Right cardiac atrium (tissue), 5 donors: ENCODE measurements around the gene ITGB8. TPM values are rescaled to one million over a fixed set of nuclear protein-coding genes. Genes with fewer than 3 reads are reported as not detected.

Source experiments
- ATAC-seq, 2 donors: fragments of 200-7000 bp; cut with Tn5 transposase; one replicate each; pipeline versions ENCODE4 v1.8.0 to v1.9.1; 2020; ENCODE audit warnings: moderate library complexity in 2 of 2, mild to moderate bottlenecking in 1 of 2
- DNase-seq, 3 donors: peaks; one replicate each; pipeline ENCODE4 v3.0.0-alpha.2; 2020
- H3K27ac ChIP-seq: one replicate; pipeline ENCODE4 v1.5.1; 2013; ENCODE audit warnings: mild to moderate bottlenecking, low read length, control low read depth, moderate library complexity
- H3K27me3 ChIP-seq: one replicate; pipeline ENCODE4 v1.6.1; 2013; ENCODE audit not compliant: control insufficient read depth, insufficient read depth
- H3K4me1 ChIP-seq: one replicate; pipeline ENCODE4 v1.6.1; 2013; ENCODE audit warnings: low read length; ENCODE audit not compliant: control insufficient read depth, insufficient read depth
- H3K4me3 ChIP-seq: one replicate; pipeline ENCODE4 v1.5.1; 2013; ENCODE audit warnings: low read length, control low read depth
- H3K9me3 ChIP-seq: one replicate; pipeline ENCODE4 v1.6.1; 2013; ENCODE audit warnings: low read length; ENCODE audit not compliant: control insufficient read depth
- WGBS: extraction: QIAGEN DNeasy Blood & Tissue Kit; methylation state at CpG from one replicate; pipeline ENCODE4 v1.1.7; 2013; 5-methylcytosine and 5-hydroxymethylcytosine counted together
- intact Hi-C, 4 donors: fragments of 100-400 bp; cut with DNase I; formaldehyde crosslinking; loops; one replicate each; pipeline versions ENCODE4 v1.11.0 to v1.14.0; 2022 to 2023
- polyA plus RNA-seq: library from polyadenylated mRNA; stranded (reverse); fragments of 200-250 nt; gene quantifications from one replicate; pipeline ENCODE4 v1.2.3, GENCODE V29; 2013
- total RNA-seq, 4 donors: library from RNA; stranded (reverse); fragmentation: NEBNext Ultra II Directional; extraction: Animal tissue kit (Norgen Biotek cat#: 25700); gene quantifications; one replicate each; pipeline ENCODE4 v1.2.1, GENCODE V29; 2021
- donor health status: healthy with polysubstance abuse.
- donor health status: DM: no; HTN: yes; CAD: no.
- donor health status: DM: no; HTN: no; CAD: no.
- donor health status: DM: no; HTN: yes; CAD: no; lungs with severe emphysema.
- donor health status: DM: yes; HTN: yes; CAD: no.

ITGB8 gene
- total and polyA plus RNA-seq, 5 donors, result 2.1 to 5.1 (median 3.6) TPM

DNA sequence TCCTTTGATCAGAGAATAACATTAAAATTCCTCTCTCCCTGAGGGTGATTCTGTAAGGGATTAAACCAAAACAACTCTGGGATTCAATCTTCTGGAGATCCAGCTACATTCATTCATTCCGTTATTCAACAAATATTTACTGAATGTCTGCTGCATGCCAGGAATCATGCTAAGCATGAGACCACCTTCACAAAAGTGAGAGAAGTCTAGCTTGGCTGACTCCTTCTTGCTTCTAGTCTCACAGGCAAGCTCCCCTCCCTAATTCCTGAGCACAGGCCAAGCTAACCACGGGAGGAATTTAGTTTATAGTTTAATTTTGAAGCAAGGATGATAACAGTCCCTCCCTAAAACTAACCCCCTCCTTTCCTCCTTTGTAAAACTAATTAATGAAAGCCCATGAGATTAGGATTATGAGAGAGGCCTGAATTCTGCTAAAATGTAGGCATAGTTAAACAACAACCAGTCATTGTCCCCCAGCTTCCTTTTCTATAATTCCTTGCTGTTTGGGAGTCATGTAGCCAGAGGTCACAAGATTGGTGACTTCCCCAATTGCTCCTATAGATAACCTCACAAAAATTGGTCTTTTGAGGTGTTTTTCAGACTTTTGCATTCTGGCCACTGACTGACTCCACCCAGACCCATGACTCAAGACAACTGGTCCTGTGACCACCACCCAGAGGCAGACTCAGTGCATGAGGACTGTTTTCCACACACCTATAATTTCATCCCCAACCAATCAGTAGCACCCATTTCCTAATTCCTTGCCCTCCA, 113.5 kb downstream of the ITGB8 start:
- intact Hi-C loops, result no loop called here
- WGBS, result 55% methylated on average over 2 of the region's 2 CpGs
- H3K4me1 ChIP-seq, result no peaks in the 10 kb centered on the region
- no peaks in the 10 kb centered on the region for H3K27me3 ChIP-seq
- no peak overlapping the region for H3K27ac ChIP-seq
- H3K4me3 ChIP-seq, result no peak overlapping the region
- no peak for DNase-seq
- no peak for ATAC-seq
- H3K9me3 ChIP-seq, result no peaks in the 10 kb centered on the region

DNA sequence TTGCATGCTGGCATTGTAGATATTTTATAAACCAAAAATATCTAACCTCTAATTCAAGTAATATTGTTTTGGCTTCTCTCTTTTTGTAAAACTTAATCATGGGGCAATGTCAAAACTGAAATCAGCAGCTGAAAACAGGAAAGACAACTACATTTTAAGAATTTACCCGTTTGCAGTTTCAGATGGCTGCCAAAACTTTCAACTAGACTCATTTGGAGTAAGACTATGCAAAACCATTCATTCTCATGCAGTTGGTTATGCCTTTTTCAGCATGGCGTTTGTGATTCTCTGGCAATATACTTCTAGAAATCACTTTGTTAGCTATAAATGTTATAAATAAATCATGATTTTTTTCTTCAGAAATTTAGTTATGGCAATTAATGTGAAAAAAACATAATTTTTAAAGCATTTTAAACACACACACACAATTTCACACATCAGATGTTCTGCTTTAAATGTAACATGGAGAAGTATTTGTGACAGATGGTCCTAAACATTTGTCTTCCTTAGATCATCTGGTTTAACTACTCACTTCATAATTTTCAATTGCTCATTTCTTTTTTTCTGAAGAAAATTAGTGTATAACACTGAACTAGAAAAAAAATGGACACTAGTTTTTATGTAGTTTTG, 116.4 kb downstream of the ITGB8 start:
- 41% methylated on average over 2 of the region's 2 CpGs for WGBS
- no peak overlapping the region for H3K27ac ChIP-seq
- no peaks in the 10 kb centered on the region for H3K9me3 ChIP-seq
- no peak for DNase-seq
- no peaks in the 10 kb centered on the region for H3K27me3 ChIP-seq
- no peak overlapping the region for H3K4me3 ChIP-seq
- no peak for ATAC-seq
- H3K4me1 ChIP-seq, result no peaks in the 10 kb centered on the region
- intact Hi-C loops, result no loop called here

DNA sequence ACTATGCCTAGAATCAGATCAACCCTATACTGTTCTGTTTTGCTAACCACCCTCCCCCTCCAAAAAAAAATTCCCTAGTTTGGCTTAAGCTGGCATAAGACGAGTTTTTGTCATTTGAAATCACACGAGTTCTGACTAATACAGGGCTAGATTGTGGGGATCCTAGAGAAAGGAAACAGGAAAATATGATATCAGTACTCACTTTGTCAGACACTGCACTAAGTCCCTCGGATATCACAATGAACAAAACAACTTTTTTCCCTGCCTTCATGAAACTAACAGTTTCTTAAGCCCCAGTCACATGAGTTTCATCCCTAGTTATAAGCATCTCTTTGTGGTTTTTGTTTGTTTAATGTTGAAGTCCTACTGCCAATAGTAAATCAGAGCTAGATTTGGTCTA, 118.5 kb downstream of the ITGB8 start:
- intact Hi-C loops, result no loop called here
- H3K4me1 ChIP-seq, result no peaks in the 10 kb centered on the region
- no peaks in the 10 kb centered on the region for H3K9me3 ChIP-seq
- DNase-seq (no peak), ATAC-seq (no peak)
- H3K27me3 ChIP-seq, result no peaks in the 10 kb centered on the region
- no peak overlapping the region for H3K4me3 ChIP-seq
- WGBS, result 48% methylated on average over 3 of the region's 3 CpGs
- H3K27ac ChIP-seq, result no peak overlapping the region

DNA sequence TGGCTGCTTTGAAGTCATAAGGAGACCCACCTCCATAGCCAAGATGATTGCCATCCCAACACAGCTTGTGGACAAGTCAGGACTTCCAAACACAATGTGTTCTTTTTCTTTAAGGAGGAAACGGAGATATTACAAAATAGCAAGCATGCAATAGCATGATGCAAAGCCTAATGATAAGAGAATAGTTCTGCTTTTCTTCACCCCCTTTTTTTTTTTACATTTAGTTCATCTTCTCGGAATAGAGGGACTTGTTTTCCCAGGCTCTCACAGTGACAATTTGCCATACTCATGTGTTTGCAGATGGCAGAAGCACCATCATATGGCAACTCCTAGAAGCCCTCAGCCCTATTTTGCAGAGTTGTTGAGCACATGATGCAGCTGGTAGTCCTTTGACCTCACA, 119.8 kb downstream of the ITGB8 start:
- no peaks in the 10 kb centered on the region for H3K9me3 ChIP-seq
- no peak overlapping the region for H3K4me3 ChIP-seq
- DNase-seq (no peak), ATAC-seq (no peak)
- no peaks in the 10 kb centered on the region for H3K4me1 ChIP-seq
- H3K27ac ChIP-seq, result no peak overlapping the region
- H3K27me3 ChIP-seq, result no peaks in the 10 kb centered on the region
- 64% methylated on average over 2 of the region's 2 CpGs for WGBS
- intact Hi-C loops, result no loop called here

DNA sequence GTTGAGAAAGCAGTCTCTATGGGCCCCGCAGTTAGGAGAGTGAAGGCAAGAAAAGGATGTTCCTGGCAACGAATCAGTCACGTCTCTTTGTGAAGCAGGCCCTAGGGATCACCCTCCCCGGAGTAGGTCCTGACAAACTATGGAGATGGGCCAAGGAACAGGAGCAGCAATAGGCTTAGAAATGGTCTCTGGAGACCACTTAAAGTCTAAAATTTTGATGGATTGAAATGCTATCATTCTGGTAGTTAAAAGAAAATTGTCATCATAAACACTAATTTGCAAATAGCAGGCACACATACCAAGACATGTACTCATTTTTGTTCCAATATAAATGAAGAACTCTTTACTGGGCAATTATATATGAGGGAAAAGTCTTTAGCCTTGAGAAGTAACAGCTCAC, 123.5 kb downstream of the ITGB8 start:
- ATAC-seq, result no peak
- Histone ChIP-seq H3K27ac (no peak overlapping the region), H3K27me3 (no peaks in the 10 kb centered on the region), H3K9me3 (no peaks in the 10 kb centered on the region), H3K4me1 (no peaks in the 10 kb centered on the region), H3K4me3 (no peak overlapping the region)
- DNase-seq, result no peak
- 63% methylated on average over 4 of the region's 4 CpGs for WGBS
- intact Hi-C loops, result no loop called here

DNA sequence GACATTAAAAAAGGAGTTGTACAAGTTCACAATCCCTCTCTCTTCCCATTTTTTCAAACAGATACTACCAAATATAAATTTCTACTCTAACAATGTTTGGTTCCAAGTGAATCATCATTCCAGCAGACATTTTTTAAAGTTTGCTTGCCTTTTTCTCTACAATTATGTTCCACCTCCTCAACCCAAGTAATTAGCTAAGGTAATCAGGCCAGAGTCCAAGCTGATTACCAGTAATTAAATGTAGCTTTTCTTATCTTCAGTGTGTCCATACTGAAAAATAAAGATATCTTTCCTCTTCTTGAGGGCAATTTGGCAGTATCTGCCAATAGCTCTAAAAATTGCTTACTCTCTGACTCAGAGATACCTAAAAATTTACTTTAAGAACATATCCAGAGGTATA, 126.0 kb downstream of the ITGB8 start:
- Histone ChIP-seq H3K4me3 (no peak overlapping the region), H3K27me3 (no peaks in the 10 kb centered on the region), H3K27ac (no peak overlapping the region), H3K4me1 (no peaks in the 10 kb centered on the region), H3K9me3 (no peaks in the 10 kb centered on the region)
- no peak for ATAC-seq
- intact Hi-C loops, result no loop called here
- DNase-seq, result no peak

DNA sequence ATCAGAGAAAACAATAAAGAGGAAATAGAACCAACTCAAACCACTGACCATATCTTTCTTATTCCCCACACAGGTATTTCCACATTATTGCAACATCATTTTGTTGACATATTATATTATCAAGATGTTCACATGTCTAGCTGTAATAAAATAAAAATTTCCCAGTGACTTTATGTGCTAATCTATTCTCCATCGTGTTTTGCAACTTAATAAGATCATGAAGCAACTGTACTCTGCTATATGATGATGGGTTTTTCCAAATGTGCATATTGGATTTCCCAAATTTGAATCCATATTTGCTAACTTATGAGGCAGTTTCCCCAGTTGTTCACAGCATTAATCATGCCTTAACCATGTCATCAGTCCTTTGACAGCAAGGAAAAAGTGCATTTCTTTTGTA, 127.8 kb downstream of the ITGB8 start:
- no peaks in the 10 kb centered on the region for H3K27me3 ChIP-seq
- no peaks in the 10 kb centered on the region for H3K4me1 ChIP-seq
- intact Hi-C loops, result no loop called here
- H3K27ac ChIP-seq, result no peak overlapping the region
- WGBS, result 51% methylated on average over 1 of the region's 1 CpG
- H3K9me3 ChIP-seq, result no peaks in the 10 kb centered on the region
- ATAC-seq (no peak), DNase-seq (no peak)
- no peak overlapping the region for H3K4me3 ChIP-seq

DNA sequence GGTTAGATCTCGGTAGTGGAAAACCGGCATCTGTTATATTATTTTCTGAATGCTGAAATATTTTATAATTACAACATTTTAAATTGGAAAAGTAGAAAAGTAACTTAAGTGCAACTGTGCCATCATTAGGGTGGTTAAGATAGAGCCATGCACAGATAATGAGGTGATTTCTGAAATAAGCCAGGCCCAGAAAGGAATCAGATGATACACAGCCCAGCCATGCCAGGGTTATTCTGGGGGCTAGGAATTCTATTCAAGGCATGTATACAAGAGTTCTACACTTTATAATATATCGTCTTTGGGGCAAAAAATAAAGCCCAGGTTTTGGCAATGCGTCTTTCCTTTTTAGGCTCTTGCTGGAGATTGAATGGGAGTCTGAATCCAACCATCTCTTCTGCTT, 128.7 kb downstream of the ITGB8 start:
- H3K27me3 ChIP-seq, result no peaks in the 10 kb centered on the region
- ATAC-seq (no peak), DNase-seq (no peak)
- intact Hi-C loops, result no loop called here
- H3K27ac ChIP-seq, result no peak overlapping the region
- no peak overlapping the region for H3K4me3 ChIP-seq
- H3K9me3 ChIP-seq, result no peaks in the 10 kb centered on the region
- 68% methylated on average over 4 of the region's 4 CpGs for WGBS
- no peaks in the 10 kb centered on the region for H3K4me1 ChIP-seq

DNA sequence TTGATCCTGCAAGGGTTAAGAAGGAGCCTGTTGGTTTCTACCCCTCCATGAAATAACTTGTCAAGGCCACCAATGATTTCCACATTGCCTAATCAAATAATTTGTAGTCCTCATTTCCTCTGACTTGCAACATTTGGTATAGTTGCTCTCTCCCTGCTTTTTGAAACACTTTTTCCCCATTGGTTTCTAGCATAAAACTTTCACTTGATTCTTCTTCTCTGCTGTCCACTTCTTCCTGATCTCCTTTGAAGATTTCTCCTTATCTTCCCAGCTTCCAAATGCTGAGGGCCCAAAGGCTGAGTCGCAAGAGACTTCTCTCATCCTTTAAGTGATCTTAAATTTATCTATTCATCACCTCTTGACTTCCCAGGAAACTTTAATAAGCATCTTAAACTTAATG, 134.2 kb downstream of the ITGB8 start:
- no peak overlapping the region for H3K4me3 ChIP-seq
- DNase-seq, result no peak
- H3K9me3 ChIP-seq, result no peaks in the 10 kb centered on the region
- no peaks in the 10 kb centered on the region for H3K4me1 ChIP-seq
- no peak for ATAC-seq
- H3K27me3 ChIP-seq, result no peaks in the 10 kb centered on the region
- WGBS, result 64% methylated on average over 1 of the region's 1 CpG
- no peak overlapping the region for H3K27ac ChIP-seq
- intact Hi-C loops, result no loop called here

Other genes starting within 250 kb of the ITGB8 start
- gene MACC1, start 113.5 kb upstream of the ITGB8 start, total RNA-seq, result under 1 TPM in 3 of 4 donors, not detected in 1; 0.03 to 0.08 (median 0.06) TPM
- gene MACC1, start 113.5 kb upstream of the ITGB8 start, polyA plus RNA-seq, result under 0.01 TPM